Skeletal muscle tissue (tissue), 4 donors: ENCODE measurements around the gene OTX1. TPM values are rescaled to one million over a fixed set of nuclear protein-coding genes. Genes with fewer than 3 reads are reported as not detected.
A peak's percentile ranks its signal among the peaks of the same experiment; 100 is the strongest.

ENCODE experiments used
- H3K27ac ChIP-seq: one replicate; pipeline ENCODE4 v1.7.0; 2013; ENCODE audit warnings: mild to moderate bottlenecking, low read depth, low read length, inconsistent platforms
- H3K27me3 ChIP-seq, 3 donors: one replicate each; pipeline ENCODE4 v1.7.0; 2013; ENCODE audit warnings: low read length in 3 of 3; ENCODE audit not compliant: control insufficient read depth in 3 of 3, insufficient read depth in 3 of 3
- H3K36me3 ChIP-seq, 3 donors: one replicate each; pipeline ENCODE4 v1.7.0; 2013; ENCODE audit warnings: low read length in 3 of 3; ENCODE audit not compliant: control insufficient read depth in 3 of 3, insufficient read depth in 3 of 3
- H3K4me1 ChIP-seq, 3 donors: one replicate each; pipeline ENCODE4 v1.7.0; 2013; ENCODE audit warnings: low read length in 3 of 3, mild to moderate bottlenecking in 3 of 3; ENCODE audit not compliant: control insufficient read depth in 3 of 3, insufficient read depth in 3 of 3
- H3K4me3 ChIP-seq, 3 donors: one replicate each; pipeline ENCODE4 v1.7.0; 2013; ENCODE audit warnings: low read length in 3 of 3
- H3K9ac ChIP-seq, 3 donors: one replicate each; pipeline ENCODE4 v1.7.0; 2013; ENCODE audit warnings: low read length in 3 of 3, mild to moderate bottlenecking in 3 of 3, moderate library complexity in 2 of 3, low read depth in 1 of 3
- H3K9me3 ChIP-seq, 3 donors: one replicate each; pipeline ENCODE4 v1.7.0; 2013; ENCODE audit warnings: low read length in 3 of 3; ENCODE audit not compliant: control insufficient read depth in 3 of 3
- total RNA-seq: library from RNA; depleted of rRNA; stranded (reverse); fragments of >200 nt; gene quantifications from one replicate; pipeline ENCODE4 v1.2.3, GENCODE V29; 2014
- donor health status: Osteomylitis.

The OTX1 gene
- total RNA-seq, 1 donor from 2014 or later: not detected

DNA sequence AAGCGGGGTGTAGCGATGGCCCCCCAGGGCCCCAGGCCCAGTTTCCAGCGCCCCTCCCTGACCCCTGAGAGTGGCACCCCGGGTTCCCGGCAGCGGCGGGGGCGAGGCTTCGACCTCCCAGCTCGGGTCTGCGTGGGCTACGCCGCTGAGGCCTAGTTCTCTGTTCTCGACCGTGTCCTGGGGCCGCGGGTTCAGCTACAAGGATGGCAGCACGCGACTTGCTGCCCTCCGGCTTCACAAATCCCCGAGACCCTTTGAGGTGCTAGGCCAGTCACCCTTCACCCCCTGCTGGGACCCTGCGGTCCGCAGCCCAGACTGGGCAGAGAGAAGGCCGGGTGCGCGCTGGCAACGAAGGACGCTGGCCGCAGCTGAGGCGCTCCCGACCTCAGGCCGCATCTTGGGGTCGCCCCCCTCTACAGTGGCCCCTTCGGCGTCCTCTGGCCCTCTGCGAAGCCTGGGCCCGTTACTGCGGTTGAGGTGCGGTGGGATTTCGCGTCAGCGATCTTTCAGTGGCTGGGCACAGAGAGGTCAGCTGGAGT, 1.2 kb downstream of the OTX1 start:
- Histone ChIP-seq H3K36me3 (no peaks in the 10 kb centered on the region), H3K9me3 (no peaks in the 10 kb centered on the region), H3K4me1 (peaks cover 25 to 53% (median 44%) of the 10 kb centered on the region in 3 donors), H3K4me3 (no peak overlapping the region), H3K9ac (no peak overlapping the region), H3K27ac (no peak overlapping the region), H3K27me3 (peaks cover 89 to 93% (median 91%) of the 10 kb centered on the region in 3 donors)

DNA sequence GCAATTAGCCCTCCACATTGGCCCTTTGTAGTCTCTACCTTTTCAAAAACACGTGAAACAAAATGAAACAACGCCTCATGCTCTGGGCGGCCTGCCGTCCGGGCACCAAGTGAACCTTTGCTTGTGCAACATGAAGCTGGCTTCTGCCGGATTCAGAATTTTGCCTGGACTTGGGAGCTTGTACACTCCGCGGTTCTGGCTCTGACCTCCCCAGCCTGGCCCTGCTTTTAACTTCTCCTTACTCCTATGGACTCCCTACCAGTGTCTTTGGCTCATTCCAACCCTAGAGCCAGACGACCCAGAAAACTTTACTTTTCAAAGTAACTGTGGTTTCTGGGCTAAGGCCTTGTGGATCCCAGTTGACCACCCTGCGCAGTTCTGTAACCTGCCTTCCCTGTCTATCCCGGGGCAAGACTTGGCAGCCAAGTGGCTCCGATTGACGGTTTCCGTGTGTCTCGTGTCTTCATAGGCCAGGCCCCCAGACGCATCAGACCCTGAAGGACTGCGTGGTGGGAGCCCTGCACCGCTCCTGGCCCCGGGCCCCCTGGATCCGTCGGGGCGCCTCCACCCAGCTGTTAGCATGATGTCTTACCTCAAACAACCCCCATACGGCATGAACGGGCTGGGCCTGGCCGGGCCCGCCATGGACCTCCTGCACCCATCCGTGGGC, 1.9 kb downstream of the OTX1 start:
- no peak overlapping the region for H3K9ac ChIP-seq
- H3K27me3 ChIP-seq: peaks cover 88 to 92% (median 90%) of the 10 kb centered on the region in 3 donors
- no peaks in the 10 kb centered on the region for H3K9me3 ChIP-seq
- no peaks in the 10 kb centered on the region for H3K36me3 ChIP-seq
- H3K4me1 ChIP-seq: peaks cover 25 to 53% (median 49%) of the 10 kb centered on the region in 3 donors
- no peak overlapping the region for H3K27ac ChIP-seq
- no peak overlapping the region for H3K4me3 ChIP-seq

DNA sequence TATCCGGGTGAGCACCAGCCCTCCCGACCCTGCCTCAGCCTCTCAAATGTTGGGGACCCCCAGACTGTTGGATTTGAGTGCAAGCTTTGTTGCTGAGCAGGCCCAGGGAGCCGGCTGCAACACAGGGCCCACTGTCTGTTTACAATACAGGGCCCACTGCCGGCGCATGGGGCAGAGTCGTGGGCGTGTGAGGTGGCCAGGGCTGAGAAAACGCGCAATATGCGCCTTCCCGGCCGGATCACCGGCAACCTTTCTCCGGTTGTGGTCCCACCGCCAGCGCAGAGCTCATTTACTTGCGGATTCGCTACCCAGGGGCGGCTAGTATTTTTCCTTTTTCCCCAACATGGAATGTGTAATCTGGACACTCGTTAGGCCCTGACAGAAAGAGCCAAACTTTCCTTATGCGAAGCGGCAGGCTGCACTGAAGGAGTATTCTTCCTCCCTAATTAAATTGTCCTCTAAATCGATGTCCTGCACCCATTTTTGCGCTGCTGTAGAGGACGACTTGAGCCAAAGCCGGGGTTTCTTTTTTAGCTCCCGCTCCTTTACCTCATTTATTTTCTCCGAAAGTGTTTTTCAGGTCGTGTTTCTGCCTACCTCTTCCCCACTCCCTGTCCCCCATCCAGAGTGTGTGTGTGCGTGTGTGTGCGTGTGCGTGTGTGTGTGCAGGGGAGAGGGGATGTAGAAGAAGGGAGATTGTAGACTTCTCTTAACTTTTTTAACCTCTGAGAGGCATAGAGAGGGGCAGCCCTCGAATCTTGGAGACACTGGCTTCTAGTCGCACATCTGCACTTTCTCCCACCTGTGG, 2.7 kb downstream of the OTX1 start:
- Histone ChIP-seq H3K9ac (no peak overlapping the region), H3K4me3 (no peak overlapping the region), H3K4me1 (peaks cover 28 to 55% (median 53%) of the 10 kb centered on the region in 3 donors), H3K27me3 (peaks cover 88 to 92% (median 90%) of the 10 kb centered on the region in 3 donors), H3K27ac (no peak overlapping the region), H3K9me3 (no peaks in the 10 kb centered on the region), H3K36me3 (no peaks in the 10 kb centered on the region)

DNA sequence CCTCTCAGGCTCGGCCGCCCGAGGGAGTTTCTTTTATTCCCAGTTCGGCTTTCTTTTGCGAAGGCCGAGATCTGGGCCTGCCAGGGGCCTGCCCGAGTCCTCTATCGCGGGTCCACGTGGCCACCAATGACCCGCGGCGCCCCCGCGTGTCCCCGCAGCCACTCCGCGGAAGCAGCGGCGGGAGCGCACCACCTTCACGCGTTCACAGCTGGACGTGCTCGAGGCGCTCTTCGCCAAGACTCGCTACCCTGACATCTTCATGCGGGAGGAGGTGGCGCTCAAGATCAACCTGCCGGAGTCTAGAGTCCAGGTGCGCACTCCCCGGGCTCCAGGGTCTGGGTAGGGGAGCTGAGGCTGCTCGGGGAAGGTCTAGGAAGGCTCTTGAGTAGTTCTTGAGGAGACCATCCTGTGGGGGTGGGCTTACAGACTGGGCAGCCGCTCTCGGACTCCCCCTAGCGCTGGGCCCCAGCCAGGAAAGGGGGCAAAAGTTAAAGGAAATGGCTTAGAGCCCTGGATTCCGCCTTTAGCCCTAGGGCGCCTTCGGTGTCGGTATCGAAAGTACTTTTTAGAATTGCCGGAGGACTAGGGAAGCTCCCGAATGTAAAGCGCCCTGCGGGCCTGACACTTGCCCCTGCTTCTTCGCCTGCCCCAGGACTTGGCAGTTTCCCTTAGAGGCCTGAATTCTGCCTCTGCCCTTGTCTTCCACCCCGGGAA, 3.4 kb downstream of the OTX1 start:
- Histone ChIP-seq H3K9me3 (no peaks in the 10 kb centered on the region), H3K36me3 (no peaks in the 10 kb centered on the region), H3K9ac (no peak overlapping the region), H3K4me3 (peak overlapping the region; percentile 20 to 54 (median 35)), H3K4me1 (peaks cover 36 to 58% (median 57%) of the 10 kb centered on the region in 3 donors), H3K27me3 (peaks cover 89 to 92% (median 90%) of the 10 kb centered on the region in 3 donors), H3K27ac (no peak overlapping the region)

DNA sequence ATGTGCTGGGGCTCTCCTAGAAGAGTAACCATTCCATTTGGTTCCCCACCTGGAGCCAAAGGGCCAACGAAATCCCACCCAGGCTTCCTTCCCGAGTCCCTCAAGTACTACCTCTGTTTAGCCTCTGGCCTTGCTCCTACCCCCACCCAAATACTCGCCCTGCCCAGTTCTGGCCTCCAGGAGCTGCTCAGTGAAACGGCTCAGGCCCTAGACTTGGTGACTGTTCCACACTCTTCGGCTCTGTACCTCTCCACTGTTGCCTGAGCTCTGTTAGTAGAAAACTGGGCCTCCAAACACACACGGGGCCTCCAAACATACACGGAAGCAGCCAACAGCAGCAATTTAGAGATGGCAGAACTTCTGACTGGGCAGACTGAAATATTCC, 4.2 kb downstream of the OTX1 start:
- peaks cover 32 to 55% (median 55%) of the 10 kb centered on the region in 3 donors for H3K4me1 ChIP-seq
- peak overlapping the region in 1 of 3 donors; percentile 4 for H3K4me3 ChIP-seq

DNA sequence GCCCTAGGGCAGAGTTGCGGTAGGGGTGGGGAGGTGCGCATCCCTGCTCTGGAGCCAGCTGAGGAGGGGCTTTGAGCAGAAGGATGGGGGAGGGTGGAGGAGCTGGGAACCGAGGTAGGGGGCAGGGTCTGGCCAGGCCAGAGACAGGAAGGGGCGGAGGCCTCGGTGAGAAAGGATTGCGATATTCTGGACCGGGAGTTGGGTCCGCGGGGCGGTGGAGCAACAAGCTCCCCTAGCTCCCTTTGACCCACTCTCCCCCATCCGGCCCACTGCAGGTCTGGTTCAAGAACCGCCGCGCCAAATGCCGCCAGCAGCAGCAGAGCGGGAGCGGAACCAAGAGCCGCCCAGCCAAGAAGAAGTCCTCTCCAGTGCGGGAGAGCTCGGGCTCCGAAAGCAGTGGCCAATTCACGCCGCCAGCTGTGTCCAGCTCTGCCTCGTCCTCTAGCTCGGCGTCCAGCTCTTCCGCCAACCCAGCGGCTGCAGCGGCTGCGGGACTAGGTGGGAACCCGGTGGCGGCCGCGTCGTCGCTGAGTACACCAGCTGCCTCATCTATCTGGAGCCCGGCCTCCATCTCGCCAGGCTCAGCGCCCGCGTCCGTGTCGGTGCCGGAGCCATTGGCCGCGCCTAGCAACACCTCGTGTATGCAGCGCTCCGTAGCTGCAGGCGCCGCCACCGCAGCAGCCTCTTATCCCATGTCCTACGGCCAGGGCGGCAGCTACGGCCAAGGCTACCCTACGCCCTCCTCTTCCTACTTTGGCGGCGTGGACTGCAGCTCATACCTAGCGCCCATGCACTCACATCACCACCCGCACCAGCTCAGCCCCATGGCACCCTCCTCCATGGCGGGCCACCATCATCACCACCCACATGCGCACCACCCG, 4.8 kb downstream of the OTX1 start:
- Histone ChIP-seq H3K4me3 (peak overlapping the region; percentile 4 to 52 (median 41)), H3K27ac (no peak overlapping the region), H3K9ac (no peak overlapping the region), H3K36me3 (no peaks in the 10 kb centered on the region), H3K4me1 (peaks cover 28 to 53% (median 50%) of the 10 kb centered on the region in 3 donors), H3K27me3 (peaks cover 92 to 94% (median 92%) of the 10 kb centered on the region in 3 donors), H3K9me3 (no peaks in the 10 kb centered on the region)

More for the DNA sequence above, 4.2 kb downstream of the OTX1 start:
- Histone ChIP-seq H3K27ac (no peak overlapping the region), H3K27me3 (peaks cover 88 to 90% (median 89%) of the 10 kb centered on the region in 3 donors), H3K9ac (no peak overlapping the region), H3K9me3 (no peaks in the 10 kb centered on the region), H3K36me3 (no peaks in the 10 kb centered on the region)

DNA sequence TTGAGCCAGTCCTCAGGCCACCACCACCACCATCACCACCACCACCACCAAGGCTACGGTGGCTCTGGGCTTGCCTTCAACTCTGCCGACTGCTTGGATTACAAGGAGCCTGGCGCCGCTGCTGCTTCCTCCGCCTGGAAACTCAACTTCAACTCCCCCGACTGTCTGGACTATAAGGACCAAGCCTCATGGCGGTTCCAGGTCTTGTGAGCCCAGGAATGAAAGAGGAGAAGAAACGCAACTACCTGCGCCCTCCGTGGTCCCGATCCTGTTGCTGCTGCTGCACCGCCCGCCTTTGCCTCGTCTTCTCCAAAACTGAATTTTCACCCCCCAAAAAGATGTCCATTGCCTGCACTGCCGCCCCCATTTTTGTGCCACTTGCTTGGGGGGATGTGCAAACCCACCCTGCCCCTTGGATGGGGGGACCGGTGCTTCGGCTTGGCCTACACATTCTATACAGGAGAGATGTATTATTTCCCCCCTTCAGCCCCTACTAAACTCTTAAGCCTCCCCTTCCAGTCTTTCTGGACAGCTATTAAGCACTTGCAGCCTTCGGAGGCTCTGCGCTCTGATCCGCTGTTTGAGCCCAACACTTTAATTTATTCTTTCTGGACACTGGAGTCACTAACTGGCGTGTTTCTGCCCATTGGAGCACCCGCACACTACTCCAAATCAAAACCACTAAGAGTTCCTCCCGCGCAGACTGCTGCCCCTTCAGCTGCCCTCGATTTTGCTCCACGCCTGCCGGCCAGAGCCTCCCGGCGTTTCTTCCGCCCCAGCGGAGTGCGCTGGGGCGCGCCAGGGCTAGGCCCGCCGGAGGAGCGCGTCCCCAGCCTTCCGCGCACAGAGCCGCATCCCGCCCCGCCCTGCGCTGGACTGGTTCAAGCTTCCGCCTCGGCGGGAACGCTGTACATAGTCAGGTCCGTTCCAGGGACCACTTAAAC, 5.7 kb downstream of the OTX1 start:
- Histone ChIP-seq H3K36me3 (no peaks in the 10 kb centered on the region), H3K4me3 (peak overlapping the region; percentile 14 to 52 (median 41)), H3K9ac (no peak overlapping the region), H3K27me3 (peaks cover 91 to 94% (median 93%) of the 10 kb centered on the region in 3 donors), H3K27ac (no peak overlapping the region), H3K9me3 (no peaks in the 10 kb centered on the region), H3K4me1 (peaks cover 28 to 47% (median 43%) of the 10 kb centered on the region in 3 donors)

DNA sequence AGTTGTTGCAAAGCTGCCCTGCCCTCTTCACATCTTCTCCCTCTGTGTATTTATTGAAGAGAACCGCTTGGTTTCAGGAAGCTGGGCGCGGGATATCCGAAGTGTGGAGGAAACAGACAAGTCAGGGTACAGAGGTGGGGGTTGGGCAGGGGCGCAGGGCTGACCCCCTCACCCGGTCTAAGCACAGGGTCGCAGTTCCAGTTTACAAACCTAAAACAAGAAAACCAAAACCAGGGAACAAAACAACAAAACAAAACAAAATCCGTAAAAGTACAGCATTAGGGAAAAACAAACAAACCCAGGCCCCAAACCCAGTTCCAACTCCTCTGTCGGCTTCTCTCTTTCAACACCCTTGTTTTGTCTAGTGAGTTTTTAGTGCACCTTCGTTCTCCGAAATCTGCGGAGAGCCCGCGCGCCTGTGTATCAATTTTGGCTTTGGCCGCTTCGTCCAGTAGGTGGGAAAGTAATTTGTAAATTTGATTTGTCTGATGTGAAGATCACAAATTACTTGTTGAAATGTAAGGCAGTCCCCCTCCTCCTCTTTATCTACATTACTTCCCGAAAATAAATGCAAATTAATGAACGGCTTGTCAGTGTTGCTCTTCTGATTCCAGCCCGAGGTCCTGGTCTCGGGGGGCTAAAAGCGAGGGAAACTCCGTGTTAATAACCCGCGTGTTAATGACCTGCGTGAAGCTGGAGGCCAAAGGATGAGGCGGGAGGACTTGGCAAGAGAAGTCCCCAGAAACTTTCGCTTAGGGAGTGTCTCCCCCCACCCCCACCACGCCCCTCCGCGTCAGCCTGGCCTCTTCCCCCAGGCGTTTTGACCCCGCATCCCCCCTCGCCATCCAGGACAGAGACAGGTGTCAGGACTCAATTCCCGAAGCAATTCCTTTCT, 6.9 kb downstream of the OTX1 start:
- Histone ChIP-seq H3K4me1 (peaks cover 28 to 47% (median 43%) of the 10 kb centered on the region in 3 donors), H3K4me3 (no peak overlapping the region), H3K36me3 (no peaks in the 10 kb centered on the region), H3K9me3 (no peaks in the 10 kb centered on the region), H3K27ac (no peak overlapping the region), H3K27me3 (peaks cover 87 to 89% (median 88%) of the 10 kb centered on the region in 3 donors), H3K9ac (no peak overlapping the region)
